Measurements from ENCODE around the gene SRGAP2B.
"Not testable (repeated sequence)": the region's sequence is repeated elsewhere in the genome, so short reads cannot be mapped to it uniquely, and the experiment has no call there.

Gene SRGAP2B

GRCh38 chr1:145022259-145022658 lies 72.9 kb downstream of the SRGAP2B start:
- not testable (repeated sequence) for H3K27ac Mint-ChIP-seq; H3K9me3 Mint-ChIP-seq; H3K36me3 Mint-ChIP-seq (ENCODE audit: low read depth); H3K4me1 Mint-ChIP-seq (ENCODE audit: low read depth); H3K4me3 Mint-ChIP-seq; H3K27me3 Mint-ChIP-seq

- H3K9me3 Mint-ChIP-seq; H3K27ac Mint-ChIP-seq; H3K4me1 Mint-ChIP-seq (ENCODE audit: low read depth); H3K36me3 Mint-ChIP-seq (ENCODE audit: low read depth); H3K27me3 Mint-ChIP-seq; H3K4me3 Mint-ChIP-seq: not testable (repeated sequence)
Measured at GRCh38 chr1:145021749-145022148, 73.4 kb downstream of the SRGAP2B start.

- not testable (repeated sequence) for H3K27me3 Mint-ChIP-seq; H3K36me3 Mint-ChIP-seq (ENCODE audit: low read depth); H3K27ac Mint-ChIP-seq; H3K9me3 Mint-ChIP-seq; H3K4me1 Mint-ChIP-seq (ENCODE audit: low read depth); H3K4me3 Mint-ChIP-seq
Measured at GRCh38 chr1:145019709-145020108, 75.4 kb downstream of the SRGAP2B start.

- H3K27ac Mint-ChIP-seq; H3K4me3 Mint-ChIP-seq; H3K36me3 Mint-ChIP-seq (ENCODE audit: low read depth); H3K4me1 Mint-ChIP-seq (ENCODE audit: low read depth); H3K27me3 Mint-ChIP-seq; H3K9me3 Mint-ChIP-seq: not testable (repeated sequence)
Measured at GRCh38 chr1:145017725-145018124, 77.4 kb downstream of the SRGAP2B start.

- not testable (repeated sequence) for H3K4me1 Mint-ChIP-seq (ENCODE audit: low read depth); H3K36me3 Mint-ChIP-seq (ENCODE audit: low read depth); H3K27me3 Mint-ChIP-seq; H3K4me3 Mint-ChIP-seq; H3K9me3 Mint-ChIP-seq; H3K27ac Mint-ChIP-seq
Measured at GRCh38 chr1:145016492-145016862, 78.7 kb downstream of the SRGAP2B start.

- H3K4me1 Mint-ChIP-seq (ENCODE audit: low read depth): peaks cover 11% of the 10 kb centered on the region
- H3K27me3 Mint-ChIP-seq; H3K36me3 Mint-ChIP-seq (ENCODE audit: low read depth); H3K9me3 Mint-ChIP-seq: not testable (repeated sequence)
- H3K27ac Mint-ChIP-seq: peak overlapping the region; percentile 55
- peak overlapping the region; percentile 20 for H3K4me3 Mint-ChIP-seq
Measured at GRCh38 chr1:145015744-145016491, 79.2 kb downstream of the SRGAP2B start.

GRCh38 chr1:145013353-145013752 lies 81.8 kb downstream of the SRGAP2B start:
- not testable (repeated sequence) for H3K9me3 Mint-ChIP-seq; H3K36me3 Mint-ChIP-seq (ENCODE audit: low read depth); H3K27ac Mint-ChIP-seq; H3K4me3 Mint-ChIP-seq; H3K27me3 Mint-ChIP-seq
- peaks cover 11% of the 10 kb centered on the region for H3K4me1 Mint-ChIP-seq (ENCODE audit: low read depth)

GRCh38 chr1:145011811-145012210 lies 83.3 kb downstream of the SRGAP2B start:
- not testable (repeated sequence) for H3K4me1 Mint-ChIP-seq (ENCODE audit: low read depth); H3K9me3 Mint-ChIP-seq; H3K27ac Mint-ChIP-seq; H3K36me3 Mint-ChIP-seq (ENCODE audit: low read depth); H3K4me3 Mint-ChIP-seq; H3K27me3 Mint-ChIP-seq

GRCh38 chr1:145010580-145010979 lies 84.5 kb downstream of the SRGAP2B start:
- not testable (repeated sequence) for H3K9me3 Mint-ChIP-seq; H3K27ac Mint-ChIP-seq; H3K4me1 Mint-ChIP-seq (ENCODE audit: low read depth); H3K27me3 Mint-ChIP-seq; H3K36me3 Mint-ChIP-seq (ENCODE audit: low read depth)
- peak overlapping the region; percentile 48 for H3K4me3 Mint-ChIP-seq

- H3K27ac Mint-ChIP-seq; H3K9me3 Mint-ChIP-seq; H3K4me1 Mint-ChIP-seq (ENCODE audit: low read depth); H3K36me3 Mint-ChIP-seq (ENCODE audit: low read depth); H3K27me3 Mint-ChIP-seq: not testable (repeated sequence)
- H3K4me3 Mint-ChIP-seq: peak overlapping the region; percentile 62
Measured at GRCh38 chr1:145009928-145010327, 85.2 kb downstream of the SRGAP2B start.

- not testable (repeated sequence) for H3K27ac Mint-ChIP-seq; H3K36me3 Mint-ChIP-seq (ENCODE audit: low read depth); H3K9me3 Mint-ChIP-seq; H3K4me1 Mint-ChIP-seq (ENCODE audit: low read depth); H3K27me3 Mint-ChIP-seq; H3K4me3 Mint-ChIP-seq
Measured at GRCh38 chr1:145008388-145008787, 86.7 kb downstream of the SRGAP2B start.

GRCh38 chr1:145005142-145005541 lies 90.0 kb downstream of the SRGAP2B start:
- not testable (repeated sequence) for H3K27ac Mint-ChIP-seq; H3K9me3 Mint-ChIP-seq; H3K27me3 Mint-ChIP-seq; H3K36me3 Mint-ChIP-seq (ENCODE audit: low read depth); H3K4me3 Mint-ChIP-seq; H3K4me1 Mint-ChIP-seq (ENCODE audit: low read depth)

- not testable (repeated sequence) for H3K4me1 Mint-ChIP-seq (ENCODE audit: low read depth); H3K4me3 Mint-ChIP-seq; H3K27me3 Mint-ChIP-seq; H3K9me3 Mint-ChIP-seq; H3K27ac Mint-ChIP-seq; H3K36me3 Mint-ChIP-seq (ENCODE audit: low read depth)
Measured at GRCh38 chr1:145001381-145001780, 93.7 kb downstream of the SRGAP2B start.

- H3K36me3 Mint-ChIP-seq (ENCODE audit: low read depth); H3K27ac Mint-ChIP-seq; H3K4me3 Mint-ChIP-seq; H3K9me3 Mint-ChIP-seq; H3K27me3 Mint-ChIP-seq; H3K4me1 Mint-ChIP-seq (ENCODE audit: low read depth): not testable (repeated sequence)
Measured at GRCh38 chr1:145000743-145001326, 94.3 kb downstream of the SRGAP2B start.

- H3K27ac Mint-ChIP-seq; H3K27me3 Mint-ChIP-seq; H3K36me3 Mint-ChIP-seq (ENCODE audit: low read depth); H3K4me1 Mint-ChIP-seq (ENCODE audit: low read depth); H3K9me3 Mint-ChIP-seq; H3K4me3 Mint-ChIP-seq: not testable (repeated sequence)
Measured at GRCh38 chr1:145000074-145000742, 94.9 kb downstream of the SRGAP2B start.

- H3K4me3 Mint-ChIP-seq: not testable (repeated sequence)
Measured at GRCh38 chr1:144998981-144999273, 96.2 kb downstream of the SRGAP2B start.

More at GRCh38 chr1:144998981-144999273, 96.2 kb downstream of the SRGAP2B start:
- not testable (repeated sequence) for H3K27ac Mint-ChIP-seq; H3K9me3 Mint-ChIP-seq; H3K27me3 Mint-ChIP-seq; H3K36me3 Mint-ChIP-seq (ENCODE audit: low read depth); H3K4me1 Mint-ChIP-seq (ENCODE audit: low read depth)

All from stimulated activated naive CD8-positive, alpha-beta T cell treated with anti-CD3 and anti-CD28 coated beads, Interleukin-15, Interleukin-2, amounts not matched to agents 100 ng/mL and 50 ng/mL, for 24 hours (primary cell).